Tibial artery (tissue), 4 donors: Measurements from ENCODE around the gene STYXL1.
"Not testable (repeated sequence)": the region's sequence is repeated elsewhere in the genome, so short reads cannot be mapped to it uniquely, and the experiment has no call there.

Source experiments
- DNase-seq, 2 donors: peaks; one replicate each; pipeline ENCODE4 v3.0.0-alpha.2; 2019
- H3K27ac ChIP-seq, 2 donors: fragments of 200-600 bp; sonication (generic) in 1 of 2; 1 replicate in 1 of 2; 2 replicates in 1 of 2; pipeline ENCODE4 v1.5.1; 2018 to 2019; ENCODE audit warnings: mild to moderate bottlenecking in 1 of 2
- H3K27me3 ChIP-seq, 2 donors: fragments of 200-600 bp; sonication (generic) in 1 of 2; one replicate each; pipeline versions ENCODE4 v1.5.1 to v1.6.0; 2016 to 2019
- H3K36me3 ChIP-seq, 3 donors: fragments of 200-600 bp; sonication (generic) in 2 of 3; one replicate each; pipeline ENCODE4 v1.5.1; 2016 to 2019; ENCODE audit warnings: mild to moderate bottlenecking in 2 of 3
- H3K4me1 ChIP-seq, 4 donors: fragments of 200-600 bp; sonication (generic) in 2 of 4; 1 replicate in 3 of 4; 2 replicates in 1 of 4; pipeline ENCODE4 v1.5.1; 2016 to 2019
- H3K4me3 ChIP-seq, 2 donors: fragments of 200-600 bp; sonication (generic) in 1 of 2; 1 replicate in 1 of 2; 2 replicates in 1 of 2; pipeline ENCODE4 v1.5.1; 2018 to 2019; ENCODE audit warnings: mild to moderate bottlenecking in 2 of 2
- H3K9me3 ChIP-seq, 3 donors: fragments of 200-600 bp; sonication (generic) in 1 of 3; one replicate each; pipeline ENCODE4 v1.5.1; 2016 to 2019
- intact Hi-C: fragments of 100-400 bp; cut with DNase I; formaldehyde crosslinking; loops from one replicate; pipeline ENCODE4 v1.15.0; 2023; ENCODE audit warnings: low total_unique reads
- TF ChIP-seq, protein P1 (sequence below), 2 experiments: fragments of 200-600 bp in 1 of 2; fragments of 450-650 bp in 1 of 2; IDR thresholded peaks; one replicate each; pipeline ENCODE4 v1.5.1; 2017 to 2019; ENCODE audit warnings: antibody characterized with exemption in 2 of 2, mild to moderate bottlenecking in 1 of 2, moderate library complexity in 1 of 2

STYXL1 gene

DNA sequence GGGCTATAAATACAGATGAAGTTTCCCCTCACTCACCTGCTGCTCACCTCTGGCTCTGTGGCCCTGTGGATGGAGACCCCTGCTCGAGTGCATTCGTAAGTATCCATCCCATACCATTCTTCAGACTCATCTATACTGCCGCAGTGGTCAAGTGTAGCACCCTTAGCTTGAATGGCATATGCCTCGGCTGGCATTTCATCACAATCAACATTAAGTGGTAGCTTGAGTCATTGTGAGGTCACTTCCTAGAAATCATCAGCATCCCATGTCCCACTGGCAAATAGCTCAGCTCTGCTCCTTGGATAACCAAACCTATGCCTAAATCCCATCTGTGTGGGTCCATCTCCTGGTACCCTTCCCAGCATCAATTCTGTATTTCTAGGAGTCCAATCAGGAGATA is 38.3 kb upstream of the STYXL1 start:
- intact Hi-C loops: no loop called here
- TF ChIP-seq, protein P1, sequence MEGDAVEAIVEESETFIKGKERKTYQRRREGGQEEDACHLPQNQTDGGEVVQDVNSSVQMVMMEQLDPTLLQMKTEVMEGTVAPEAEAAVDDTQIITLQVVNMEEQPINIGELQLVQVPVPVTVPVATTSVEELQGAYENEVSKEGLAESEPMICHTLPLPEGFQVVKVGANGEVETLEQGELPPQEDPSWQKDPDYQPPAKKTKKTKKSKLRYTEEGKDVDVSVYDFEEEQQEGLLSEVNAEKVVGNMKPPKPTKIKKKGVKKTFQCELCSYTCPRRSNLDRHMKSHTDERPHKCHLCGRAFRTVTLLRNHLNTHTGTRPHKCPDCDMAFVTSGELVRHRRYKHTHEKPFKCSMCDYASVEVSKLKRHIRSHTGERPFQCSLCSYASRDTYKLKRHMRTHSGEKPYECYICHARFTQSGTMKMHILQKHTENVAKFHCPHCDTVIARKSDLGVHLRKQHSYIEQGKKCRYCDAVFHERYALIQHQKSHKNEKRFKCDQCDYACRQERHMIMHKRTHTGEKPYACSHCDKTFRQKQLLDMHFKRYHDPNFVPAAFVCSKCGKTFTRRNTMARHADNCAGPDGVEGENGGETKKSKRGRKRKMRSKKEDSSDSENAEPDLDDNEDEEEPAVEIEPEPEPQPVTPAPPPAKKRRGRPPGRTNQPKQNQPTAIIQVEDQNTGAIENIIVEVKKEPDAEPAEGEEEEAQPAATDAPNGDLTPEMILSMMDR (IDR thresholded peaks at IDR 0.05): no peak
- Histone ChIP-seq H3K4me3 (no peak overlapping the region), H3K36me3 (no peaks in the 10 kb centered on the region), H3K27me3 (peaks cover 0 to 4% of the 10 kb centered on the region in 2 donors), H3K9me3 (no peaks in the 10 kb centered on the region), H3K4me1 (no peaks in the 10 kb centered on the region), H3K27ac (no peak overlapping the region)
- no peak for DNase-seq

DNA sequence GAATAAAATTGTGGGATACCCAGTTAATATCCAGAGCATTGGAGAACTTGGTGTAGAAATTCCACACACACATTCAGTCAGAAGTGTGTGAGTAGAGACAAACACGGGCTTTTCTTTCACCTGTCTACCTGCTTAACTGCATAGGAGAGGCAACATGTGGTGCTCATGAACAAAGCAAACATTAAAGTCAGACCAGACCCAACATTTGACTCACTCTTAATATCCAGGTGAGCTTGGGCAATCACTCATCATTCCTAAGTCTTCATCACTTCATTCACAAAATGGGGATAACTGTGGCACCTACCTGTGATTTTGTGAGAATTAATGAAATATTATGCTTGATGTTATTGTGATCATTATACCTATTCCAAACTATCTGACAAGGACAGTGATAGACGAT is 36.3 kb upstream of the STYXL1 start:
- DNase-seq, H3K36me3 ChIP-seq, H3K4me3 ChIP-seq, intact Hi-C loops, H3K4me1 ChIP-seq, H3K9me3 ChIP-seq, H3K27ac ChIP-seq, H3K27me3 ChIP-seq: not testable (repeated sequence)

DNA sequence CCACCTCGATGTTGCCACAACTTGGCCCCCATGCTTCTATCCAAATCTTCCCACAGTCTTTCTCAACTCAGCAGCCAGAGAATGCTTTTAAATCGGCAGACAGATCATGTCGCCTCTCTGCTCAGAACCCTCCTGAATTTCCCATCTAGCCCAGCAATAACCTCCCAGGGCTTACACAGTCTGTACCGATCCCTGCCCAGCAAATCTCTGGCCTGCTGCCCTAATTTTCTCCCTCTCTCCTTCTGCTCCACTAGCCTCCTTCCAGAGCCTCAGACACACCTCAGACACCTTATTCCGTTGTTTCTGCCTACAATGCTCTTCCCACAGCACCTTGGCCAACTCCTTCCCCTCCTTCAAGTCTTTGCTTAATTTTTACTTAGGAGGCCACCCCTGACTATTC is 32.4 kb upstream of the STYXL1 start:
- peaks cover 0 to 5% (median 2%) of the 10 kb centered on the region in 3 donors for H3K9me3 ChIP-seq
- H3K4me3 ChIP-seq: no peak overlapping the region
- no peaks in the 10 kb centered on the region for H3K36me3 ChIP-seq
- no peak overlapping the region for H3K27ac ChIP-seq
- DNase-seq: no peak
- intact Hi-C loops: no loop called here
- no peaks in the 10 kb centered on the region for H3K27me3 ChIP-seq
- TF ChIP-seq, protein P1 (IDR thresholded peaks at IDR 0.05): no peak
- no peaks in the 10 kb centered on the region for H3K4me1 ChIP-seq

DNA sequence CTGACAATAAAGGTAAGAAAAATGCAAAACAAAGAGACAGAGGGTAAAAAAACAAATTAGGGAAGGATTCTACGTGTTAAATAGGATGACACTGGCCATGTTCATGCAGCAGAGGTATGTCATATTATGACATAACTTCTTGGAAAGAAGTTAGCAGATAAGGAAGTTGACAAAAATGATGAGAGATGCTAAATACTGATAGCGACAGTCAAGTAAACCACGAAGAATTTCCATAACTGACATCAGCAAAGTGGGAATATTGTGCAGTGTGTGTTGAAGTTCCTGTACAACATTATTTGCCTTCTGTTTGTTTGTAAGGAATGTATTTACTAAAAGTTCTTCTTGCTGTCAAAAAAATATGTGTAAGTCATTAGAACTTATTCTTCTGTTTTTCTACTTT is 29.6 kb upstream of the STYXL1 start:
- Histone ChIP-seq H3K27me3 (no peaks in the 10 kb centered on the region), H3K4me1 (no peaks in the 10 kb centered on the region), H3K4me3 (no peak overlapping the region), H3K36me3 (no peaks in the 10 kb centered on the region), H3K27ac (no peak overlapping the region), H3K9me3 (peaks cover 0 to 10% (median 10%) of the 10 kb centered on the region in 3 donors)
- DNase-seq: no peak
- TF ChIP-seq, protein P1 (IDR thresholded peaks at IDR 0.05): no peak
- intact Hi-C loops: no loop called here

DNA sequence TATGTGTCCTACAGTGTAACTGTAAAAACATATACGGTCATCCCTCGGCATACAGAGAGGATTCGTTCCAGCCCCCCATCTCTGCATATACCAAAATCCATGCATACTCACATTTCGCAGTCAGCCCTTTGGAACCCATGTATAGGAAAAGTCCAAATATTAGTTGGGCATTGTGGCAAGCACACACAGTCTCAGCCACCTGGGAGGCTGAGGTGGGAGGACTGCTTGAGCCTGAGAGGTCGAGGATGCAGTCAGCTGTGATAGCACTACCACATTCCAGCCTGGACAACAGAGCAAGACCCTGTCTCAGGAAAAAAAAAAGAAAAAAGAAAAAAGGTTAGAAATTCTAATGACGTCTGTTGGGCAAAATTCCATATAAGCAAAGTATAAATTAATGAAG is 29.2 kb upstream of the STYXL1 start:
- no peaks in the 10 kb centered on the region for H3K27me3 ChIP-seq
- intact Hi-C loops: no loop called here
- DNase-seq: no peak
- no peak overlapping the region for H3K27ac ChIP-seq
- no peaks in the 10 kb centered on the region for H3K4me1 ChIP-seq
- TF ChIP-seq, protein P1 (IDR thresholded peaks at IDR 0.05): no peak
- H3K36me3 ChIP-seq: no peaks in the 10 kb centered on the region
- H3K9me3 ChIP-seq: peaks cover 0 to 10% (median 10%) of the 10 kb centered on the region in 3 donors
- H3K4me3 ChIP-seq: no peak overlapping the region

DNA sequence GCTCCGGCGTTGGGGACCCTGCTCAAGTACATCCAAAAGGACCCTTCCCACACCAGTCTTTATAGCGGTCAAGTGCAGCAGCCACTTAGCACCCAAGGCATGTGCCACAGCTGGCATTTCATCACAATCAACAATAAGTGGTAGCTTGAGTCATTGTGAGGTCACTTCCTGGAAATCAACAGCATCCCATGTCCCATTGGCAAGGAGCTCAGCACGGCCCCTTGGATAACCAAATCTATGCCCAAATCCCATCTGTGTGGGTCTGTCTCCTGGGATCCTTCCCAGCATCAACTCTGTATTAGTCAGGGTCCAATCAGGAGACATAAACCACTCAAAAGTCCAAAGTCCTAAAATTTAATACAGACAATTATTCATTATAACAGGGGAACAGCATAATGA is 27.2 kb upstream of the STYXL1 start:
- no peak for DNase-seq
- peaks cover 0 to 10% (median 10%) of the 10 kb centered on the region in 3 donors for H3K9me3 ChIP-seq
- no peaks in the 10 kb centered on the region for H3K4me1 ChIP-seq
- H3K36me3 ChIP-seq: no peaks in the 10 kb centered on the region
- TF ChIP-seq, protein P1 (IDR thresholded peaks at IDR 0.05): no peak
- H3K27ac ChIP-seq: no peak overlapping the region
- no peaks in the 10 kb centered on the region for H3K27me3 ChIP-seq
- intact Hi-C loops: no loop called here
- H3K4me3 ChIP-seq: no peak overlapping the region
